Stimulated activated CD4-positive, alpha-beta T cell treated with anti-CD3 and anti-CD28 coated beads, Interleukin-2, amount 100 ng/mL, for 24 hours (primary cell): ENCODE measurements around the gene PDCD1LG2.

ENCODE experiments used
- DNase-seq, 2 donors: peaks; one replicate each; pipeline ENCODE4 v3.0.0-alpha.2; 2020

Gene PDCD1LG2

GRCh38 chr9:5532790-5533189 is 22.5 kb downstream of the PDCD1LG2 start:
- DNase-seq: no peak

DNA sequence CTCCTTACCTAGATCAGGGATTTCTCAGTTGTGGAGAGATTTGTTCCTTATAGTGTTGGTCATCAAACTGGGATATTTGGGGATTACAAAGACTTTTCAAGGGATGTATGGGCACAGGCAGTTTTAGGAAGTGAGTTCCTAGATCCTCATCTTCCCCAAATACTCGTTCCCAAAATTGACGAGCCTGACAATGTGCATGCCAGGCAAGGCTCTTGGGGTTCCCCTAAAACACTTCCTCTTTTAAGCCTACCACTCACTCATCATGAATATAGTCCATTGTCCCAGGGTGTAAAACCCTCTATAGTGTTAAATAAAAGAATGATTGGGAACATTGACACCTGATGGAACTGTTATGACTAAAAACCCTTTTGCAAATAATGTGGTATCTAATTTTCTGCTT is 26.4 kb downstream of the PDCD1LG2 start:
- no peak for DNase-seq

DNA sequence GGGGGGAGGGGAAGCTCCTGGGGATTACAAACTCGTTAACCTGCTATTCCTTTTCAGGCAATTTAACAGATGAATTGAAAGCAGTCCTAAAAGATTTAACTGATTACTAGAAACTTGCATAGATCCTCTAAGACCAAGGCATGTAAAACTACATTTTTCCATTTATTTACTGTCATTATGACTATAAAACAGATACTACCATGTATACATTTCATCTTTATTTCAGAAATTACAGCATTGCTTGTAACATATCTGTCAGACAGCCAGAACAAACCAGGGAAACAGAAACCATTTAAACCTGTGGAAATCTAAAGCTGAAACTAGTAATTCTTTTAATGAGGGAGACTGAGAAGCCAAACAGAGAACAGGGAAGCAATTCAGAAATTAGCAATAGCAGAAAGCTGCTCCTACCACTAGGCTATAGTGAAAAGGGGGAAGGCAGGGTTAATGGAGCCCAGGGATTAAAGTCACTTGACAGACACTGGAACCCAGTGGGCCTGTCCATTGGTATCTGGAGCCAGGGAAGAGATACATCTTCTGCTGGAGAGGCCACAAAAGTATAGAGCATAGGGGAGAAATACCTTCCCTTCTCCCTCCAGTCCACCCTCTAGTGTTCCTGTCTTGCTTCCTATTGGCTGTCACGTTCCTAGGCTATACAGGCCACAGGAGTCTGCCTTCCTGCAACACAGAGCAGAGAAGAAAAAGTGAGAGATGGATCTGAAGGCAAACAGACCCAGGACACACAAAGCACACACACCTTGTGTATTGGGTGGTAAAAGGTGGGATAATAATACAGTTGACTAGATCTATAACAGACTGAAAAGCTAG is 33.8 kb downstream of the PDCD1LG2 start:
- DNase-seq: no peak

DNA sequence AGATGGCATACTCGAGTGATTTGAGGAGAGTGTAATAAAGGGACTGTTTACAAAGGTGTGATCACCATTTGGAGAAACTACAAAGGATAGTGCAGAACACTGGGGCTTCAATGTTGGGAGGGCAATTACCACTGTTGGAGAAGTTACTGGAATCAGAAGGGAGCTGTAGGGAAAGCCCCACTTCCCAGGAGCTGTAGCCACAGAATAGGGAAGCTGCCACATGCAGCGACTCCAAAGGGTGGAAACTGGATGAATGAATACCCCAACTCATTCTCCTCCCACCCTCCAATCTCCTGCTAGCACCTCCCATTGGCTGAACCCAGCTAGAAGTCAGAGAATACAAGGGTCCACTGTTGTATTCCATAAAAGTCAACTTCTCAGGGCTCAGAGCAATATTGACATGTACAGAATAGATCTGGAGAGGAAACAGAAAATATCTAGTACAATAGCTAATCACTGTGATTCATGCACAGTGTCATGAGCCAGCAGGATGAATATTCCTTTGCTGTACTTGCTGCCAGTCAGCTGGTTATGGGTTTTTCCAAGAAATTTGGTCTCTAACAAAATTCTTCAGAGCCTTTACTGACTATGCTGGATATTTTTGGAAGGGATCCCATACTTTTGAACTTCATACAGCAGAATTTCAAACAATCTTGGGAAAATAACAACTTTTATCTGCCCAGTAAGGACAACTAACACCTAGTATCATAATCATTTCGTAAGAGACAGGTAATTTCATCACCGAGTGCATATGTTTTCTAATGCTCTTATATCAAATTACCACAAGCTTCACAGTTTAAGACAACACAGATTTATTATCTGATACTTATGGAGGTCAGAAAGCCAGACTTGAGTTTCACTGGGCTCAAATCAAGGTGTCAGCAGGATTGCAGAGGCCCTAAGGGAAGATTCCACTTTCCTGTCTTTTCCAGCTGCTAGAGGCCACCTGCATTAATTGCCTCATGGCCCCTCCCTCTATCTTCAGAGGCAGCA is 39.6 kb downstream of the PDCD1LG2 start:
- DNase-seq: no peak

DNA sequence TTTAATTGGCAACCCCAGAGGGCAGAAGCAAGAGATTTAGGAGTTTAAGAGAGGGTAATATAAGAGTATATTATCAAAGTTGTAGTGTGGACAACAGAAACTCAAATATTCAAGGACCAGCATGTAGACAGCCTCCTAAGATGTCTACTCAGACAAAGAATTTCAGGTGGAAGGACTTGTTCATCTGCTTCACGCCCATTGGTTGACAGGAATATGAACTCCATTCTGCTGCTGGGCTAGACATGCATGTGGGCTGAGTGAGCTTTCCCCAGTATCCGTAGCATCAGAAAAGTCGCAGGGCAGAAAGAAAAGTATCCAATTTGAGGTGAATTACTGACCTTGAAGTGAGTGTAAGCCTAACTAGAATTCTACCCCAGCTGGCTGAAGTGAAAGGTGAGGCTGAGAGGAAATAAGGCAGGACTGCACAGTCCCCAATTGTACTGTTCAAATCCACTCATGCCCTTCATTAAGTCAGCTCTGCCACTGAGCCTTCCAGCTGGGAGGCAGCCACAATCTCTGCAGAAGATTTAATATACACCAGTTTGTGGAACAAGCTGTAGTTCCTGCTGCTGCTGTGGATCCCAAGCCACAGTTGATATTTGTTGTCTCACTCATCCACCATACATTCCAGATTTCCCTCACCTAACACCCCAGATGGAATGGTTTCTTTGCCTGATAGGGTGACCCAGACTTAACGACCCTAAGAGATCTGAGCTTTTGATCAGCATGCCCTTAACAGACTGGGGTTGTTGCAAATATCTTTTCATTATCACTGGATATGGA is 41.2 kb downstream of the PDCD1LG2 start:
- no peak for DNase-seq

DNA sequence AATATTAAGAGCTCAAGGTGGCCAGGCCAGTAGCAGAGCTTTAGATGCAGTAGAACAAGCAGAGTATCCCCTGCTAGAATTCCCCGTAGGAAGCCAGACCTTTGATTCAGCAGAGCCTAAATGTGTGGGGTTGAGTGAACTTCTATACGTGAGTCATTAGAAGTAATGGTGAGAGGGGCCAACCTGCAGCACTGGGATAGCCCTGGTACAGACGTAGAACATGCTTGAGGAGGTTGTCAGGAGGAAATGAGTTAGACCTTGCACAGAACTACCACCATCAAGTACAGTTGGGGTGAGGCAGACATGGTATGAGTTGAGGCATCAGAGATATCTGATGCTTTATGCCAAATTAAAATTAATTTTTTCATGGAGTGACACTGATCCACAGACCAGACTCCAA is 42.0 kb downstream of the PDCD1LG2 start:
- DNase-seq: no peak

DNA sequence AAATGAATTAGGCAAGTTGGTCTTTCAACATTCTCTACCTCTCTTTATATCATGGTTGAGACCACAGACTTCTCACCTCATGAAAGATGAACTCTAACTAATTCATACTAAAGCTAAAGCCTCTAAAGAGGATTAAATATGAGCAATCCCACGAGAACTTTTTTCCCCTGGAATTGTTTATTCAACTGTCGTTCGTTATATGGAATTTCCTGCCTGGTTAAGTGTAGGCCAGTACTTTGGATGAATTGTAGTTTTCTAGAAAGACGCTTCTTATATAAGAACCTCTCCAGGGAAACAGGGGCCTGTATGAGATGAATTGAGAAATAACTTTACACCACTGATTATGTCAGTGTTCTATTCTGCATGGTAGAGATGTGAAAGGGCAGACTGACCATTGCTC is 42.9 kb downstream of the PDCD1LG2 start:
- no peak for DNase-seq

DNA sequence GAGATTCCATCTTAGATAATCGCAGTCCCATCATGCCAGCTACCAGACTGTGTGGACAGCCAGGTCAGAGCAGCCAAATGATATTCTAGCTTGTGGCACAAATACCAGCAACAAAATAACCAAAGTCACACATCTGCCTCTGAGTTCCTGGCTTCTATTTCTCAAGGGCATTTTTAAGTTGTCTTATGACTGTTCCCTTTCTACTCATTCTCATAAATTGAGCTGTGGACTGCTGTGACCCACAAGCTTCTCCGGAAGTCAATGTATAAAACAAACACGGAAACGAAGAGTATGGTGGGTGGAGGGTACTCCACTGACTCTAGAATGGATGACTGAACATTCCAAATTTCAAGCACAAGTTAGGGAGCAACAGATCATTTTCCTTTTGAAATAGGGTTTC is 43.9 kb downstream of the PDCD1LG2 start:
- no peak for DNase-seq

GRCh38 chr9:5556101-5556705 is 45.9 kb downstream of the PDCD1LG2 start:
- no peak for DNase-seq

GRCh38 chr9:5557606-5558587 is 47.6 kb downstream of the PDCD1LG2 start:
- peak; percentile 15 to 29 for DNase-seq

- DNase-seq: no peak
Observed at GRCh38 chr9:5559659-5560058, 49.3 kb downstream of the PDCD1LG2 start.

DNA sequence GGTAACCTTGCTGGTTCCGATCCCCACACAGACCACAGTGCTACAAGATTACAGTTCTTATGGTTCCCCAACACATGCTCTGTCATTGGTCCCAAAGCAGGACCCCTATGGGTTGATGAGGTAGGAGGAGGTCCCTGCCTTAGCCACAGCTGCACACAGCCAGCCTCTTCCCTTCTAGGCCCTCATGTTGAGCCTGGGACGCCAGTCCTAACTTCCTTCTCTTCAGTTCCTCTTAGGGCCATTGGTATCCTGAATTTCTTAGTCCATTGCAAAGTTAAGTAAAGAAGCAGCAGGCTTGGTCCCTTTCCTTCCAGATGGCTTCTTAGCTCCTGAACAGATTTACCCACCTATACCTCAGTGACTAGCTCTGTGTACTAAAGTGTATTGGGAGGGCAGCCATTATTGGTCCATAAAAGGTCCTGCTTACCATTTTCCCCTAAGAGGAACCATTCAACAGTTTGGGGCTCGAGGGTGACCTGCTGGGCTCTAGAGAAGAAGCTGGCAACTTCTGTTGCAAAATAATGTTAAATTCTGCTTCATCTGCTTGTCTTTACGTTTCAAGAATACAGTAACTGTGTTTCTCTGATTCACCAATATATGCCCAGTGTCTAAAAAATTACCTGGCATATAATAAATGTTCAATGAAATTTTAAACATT is 50.2 kb downstream of the PDCD1LG2 start:
- DNase-seq: no peak

DNA sequence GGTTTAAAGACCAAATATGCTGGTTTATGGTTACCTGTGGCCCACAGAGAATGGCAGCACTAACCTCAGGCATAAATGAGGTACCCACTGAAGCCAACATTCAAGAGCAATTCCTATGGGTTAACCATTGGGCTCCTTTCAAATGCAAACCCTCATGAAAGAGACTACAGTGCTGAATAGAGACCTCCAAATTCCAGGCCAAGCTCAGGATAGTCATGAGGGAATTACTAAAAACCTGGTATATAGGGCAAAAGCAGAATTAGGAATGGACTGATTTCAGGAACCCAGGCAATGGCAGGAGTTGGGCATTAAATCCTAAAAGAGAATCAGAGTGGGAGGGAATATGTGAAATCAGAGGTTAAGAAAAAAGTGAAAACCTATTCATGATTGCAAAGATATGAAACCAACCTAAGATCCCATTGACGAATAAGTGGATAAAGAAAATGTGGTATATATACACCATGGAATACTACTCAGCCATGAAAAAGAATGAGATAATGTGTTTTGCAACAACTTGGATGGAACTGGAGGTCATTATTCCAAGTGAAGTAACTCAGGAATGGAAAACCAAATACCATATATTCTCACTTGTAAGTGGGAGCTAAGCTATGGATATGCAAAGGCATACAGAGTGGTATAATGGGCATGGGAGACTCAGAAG is 51.6 kb downstream of the PDCD1LG2 start:
- no peak for DNase-seq

DNA sequence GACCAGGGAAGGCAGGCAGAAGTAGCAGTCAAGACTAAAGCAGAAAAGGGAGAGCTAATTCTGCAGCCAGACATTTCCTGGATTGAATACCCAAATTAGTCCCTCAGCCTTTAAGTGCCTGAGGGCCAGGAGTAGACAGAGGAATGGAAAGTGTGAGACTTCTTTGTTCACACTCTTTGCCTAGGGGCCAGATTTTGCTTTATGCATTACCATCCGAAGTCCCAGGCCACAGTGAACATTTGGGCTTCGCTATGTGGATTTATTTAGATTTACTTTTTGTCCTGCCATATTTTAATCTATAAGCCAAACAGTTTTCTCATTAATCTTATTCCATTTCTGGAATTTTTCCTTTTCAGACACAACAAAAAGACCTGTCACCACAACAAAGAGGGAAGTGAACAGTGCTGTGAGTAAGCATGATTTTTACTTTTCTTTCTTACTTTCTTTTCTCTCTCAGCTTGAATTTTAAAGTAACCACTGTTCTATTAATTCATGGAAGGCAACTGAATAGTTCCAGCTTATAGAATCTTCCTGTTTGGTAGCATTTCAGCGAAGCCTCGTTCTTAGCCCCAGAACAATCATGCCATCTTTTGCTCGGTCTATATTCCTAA is 52.6 kb downstream of the PDCD1LG2 start:
- DNase-seq: no peak

- DNase-seq: no peak
Observed at GRCh38 chr9:5563417-5563815, 53.1 kb downstream of the PDCD1LG2 start.

- no peak for DNase-seq
Observed at GRCh38 chr9:5563886-5564285, 53.6 kb downstream of the PDCD1LG2 start.

GRCh38 chr9:5566054-5566618 is 55.8 kb downstream of the PDCD1LG2 start:
- no peak for DNase-seq

DNA sequence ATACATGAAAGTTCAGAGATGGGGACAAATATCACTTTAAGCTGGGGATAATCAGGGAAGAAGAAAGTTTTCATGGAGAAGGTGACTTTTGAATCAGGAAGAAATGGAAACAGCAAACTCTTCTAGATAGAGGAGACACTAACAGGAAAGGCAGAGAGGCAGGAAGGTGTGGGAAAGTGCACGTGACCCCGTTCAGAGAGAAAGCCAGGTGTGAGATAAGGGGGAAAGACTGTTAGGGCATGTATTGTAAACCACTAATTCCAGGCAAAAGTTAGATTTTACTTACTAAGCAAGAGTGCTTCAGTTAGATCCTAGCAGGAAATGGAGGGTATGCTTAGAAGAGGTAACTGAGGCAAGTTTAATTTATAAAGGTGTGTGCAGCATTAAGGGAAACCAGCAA is 58.5 kb downstream of the PDCD1LG2 start:
- DNase-seq: no peak

DNA sequence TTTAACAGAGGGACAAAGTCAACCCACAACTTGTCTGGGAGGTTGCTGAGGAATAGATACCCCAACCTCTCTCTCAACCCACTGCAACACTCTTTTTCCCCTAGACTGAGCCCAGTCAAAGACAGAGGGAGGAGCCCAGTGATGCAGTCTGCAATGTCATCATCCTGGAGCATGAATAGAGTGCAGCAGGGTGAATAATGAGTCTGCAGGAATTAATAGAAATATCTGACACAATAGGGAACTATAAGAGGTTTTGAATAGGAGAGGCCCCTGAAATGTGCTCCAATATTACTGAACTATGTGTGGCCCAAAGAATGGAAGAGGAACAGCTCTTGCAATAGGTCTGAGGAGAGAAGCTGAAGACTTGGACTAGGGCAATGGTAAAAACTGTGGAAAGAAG is 59.1 kb downstream of the PDCD1LG2 start:
- DNase-seq: no peak
